CD4-positive, alpha-beta T cell treated with Interleukin-12 subunit alpha and Interleukin-12 subunit beta, for 1 hour (primary cell): Measurements from ENCODE around the gene C19orf53.

ENCODE experiments used
- DNase-seq: peaks from one replicate; pipeline ENCODE4 v3.0.0-alpha.2; 2020

Gene C19orf53

GRCh38 chr19:13827656-13828055, 53.4 kb downstream of the C19orf53 start:
- peak; percentile 32 for DNase-seq
